ENCODE data around the gene RNF4. TPM values are rescaled to one million over a fixed set of nuclear protein-coding genes. Genes with fewer than 3 reads are reported as not detected.

Gene RNF4
- total and polyA plus RNA-seq, 12 donors = 13.4 to 42.1 (median 29.7) TPM

GRCh38 chr4:2515830-2516550 lies 47.1 kb downstream of the RNF4 start:
- intact Hi-C loops (cut with DNase I) = no loop called here
- no peak for TF ChIP-seq CTCF (IDR thresholded peaks at IDR 0.05)
- peaks cover 0 to 59% (median 23%) of the 10 kb centered on the region in 9 donors for H3K36me3 ChIP-seq
- ATAC-seq (peak; percentile 66 to 93 (median 86)), DNase-seq (peak; percentile 45 to 48)
- WGBS, 2 donors = 14 to 18% methylated on average over 4 of the region's 4 CpGs
- peak overlapping the region; percentile 1 to 82 (median 69) for H3K27ac ChIP-seq
- H3K4me1 ChIP-seq = peaks cover 6 to 22% (median 15%) of the 10 kb centered on the region in 9 donors
- H3K4me3 ChIP-seq = no peak overlapping the region
- H3K27me3 ChIP-seq = no peaks in the 10 kb centered on the region
- H3K9me3 ChIP-seq = no peaks in the 10 kb centered on the region

- Histone ChIP-seq H3K36me3 (peaks cover 0 to 56% (median 23%) of the 10 kb centered on the region in 9 donors), H3K9me3 (no peaks in the 10 kb centered on the region), H3K27ac (peak overlapping the region in 9 of 10 donors; percentile 1 to 82 (median 71)), H3K4me1 (peaks cover 6 to 22% (median 15%) of the 10 kb centered on the region in 9 donors), H3K4me3 (no peak overlapping the region), H3K27me3 (no peaks in the 10 kb centered on the region)
- no peak for DNase-seq
- WGBS, 2 donors = 91% methylated on average over 2 of the region's 2 CpGs
- no peak for TF ChIP-seq CTCF (IDR thresholded peaks at IDR 0.05)
- peak in 4 of 8 donors; percentile 6 to 20 (median 12) for ATAC-seq
- intact Hi-C loops (cut with DNase I) = no loop called here
These were observed 47.7 kb downstream of the RNF4 start for GRCh38 chr4:2516635-2517034.

GRCh38 chr4:2526559-2526958 lies 57.7 kb downstream of the RNF4 start:
- no peaks in the 10 kb centered on the region for H3K27me3 ChIP-seq
- no peaks in the 10 kb centered on the region for H3K36me3 ChIP-seq
- no peak for TF ChIP-seq CTCF (IDR thresholded peaks at IDR 0.05)
- H3K27ac ChIP-seq = no peak overlapping the region
- no peak for ATAC-seq
- WGBS, 2 donors = 96 to 97% methylated on average over 9 of the region's 9 CpGs
- intact Hi-C loops (cut with DNase I) = no loop called here
- no peak for DNase-seq
- no peaks in the 10 kb centered on the region for H3K4me1 ChIP-seq
- H3K4me3 ChIP-seq = no peak overlapping the region
- H3K9me3 ChIP-seq = no peaks in the 10 kb centered on the region

GRCh38 chr4:2534904-2535375 lies 66.0 kb downstream of the RNF4 start:
- Histone ChIP-seq H3K4me3 (peak overlapping the region; percentile 56 to 98 (median 88)), H3K27ac (peak overlapping the region in 9 of 10 donors; percentile 87 to 98 (median 98)), H3K9me3 (no peaks in the 10 kb centered on the region), H3K4me1 (peaks cover 10 to 38% (median 32%) of the 10 kb centered on the region in 9 donors), H3K36me3 (peaks cover 0 to 7% (median 0%) of the 10 kb centered on the region in 9 donors), H3K27me3 (no peaks in the 10 kb centered on the region)
- ATAC-seq (no peak), DNase-seq (no peak)
- no peak for TF ChIP-seq CTCF (IDR thresholded peaks at IDR 0.05)
- intact Hi-C loops (cut with DNase I) = loop anchor here in 4 of 10 donors (5.0 kb wide), 3 partner anchors 68 to 293 kb away; partner anchors contain the start of genes RNF4 (in 4 of the 4), HAUS3 (in 1 of the 4) and POLN (in 1 of the 4)
- WGBS, 2 donors = 58 to 66% methylated on average over 5 of the region's 5 CpGs

Measured in heart right ventricle (tissue), 16 donors.